Pancreas (tissue), 10 donors: ENCODE data around the gene PSMC3IP. TPM values are rescaled to one million over a fixed set of nuclear protein-coding genes. Genes with fewer than 3 reads are reported as not detected.

Experiments used
- ATAC-seq, 4 donors: fragments of 200-7000 bp; cut with Tn5 transposase; one replicate each; pipeline versions ENCODE4 v1.8.0 to v1.9.1; 2020; ENCODE audit warnings: mild to moderate bottlenecking in 4 of 4, moderate library complexity in 4 of 4
- DNase-seq, 6 donors: peaks; one replicate each; pipeline ENCODE4 v3.0.0-alpha.2; 2020
- FAIRE-seq: peaks from 2 replicates; lab custom pipeline; 2012; peaks lifted over from hg19 to GRCh38; lab: Jason Lieb, UNC
- H3K27ac ChIP-seq, 4 donors: fragments of 200-600 bp; sonication (generic); 1 replicate in 3 of 4; 2 replicates in 1 of 4; pipeline versions ENCODE4 v1.5.0 to v1.8.0; 2020
- H3K27me3 ChIP-seq, 4 donors: fragments of 200-600 bp; one replicate each; pipeline ENCODE4 v1.8.0; 2021
- H3K36me3 ChIP-seq, 3 donors: fragments of 200-600 bp; sonication (generic) in 1 of 3; one replicate each; pipeline versions ENCODE4 v1.5.0 to v1.8.0; 2020 to 2021
- H3K4me1 ChIP-seq, 3 donors: fragments of 200-600 bp; one replicate each; pipeline ENCODE4 v1.8.0; 2021
- H3K4me3 ChIP-seq, 4 donors: fragments of 200-600 bp; sonication (generic) in 2 of 4; one replicate each; pipeline versions ENCODE4 v1.5.0 to v1.8.0; 2020 to 2021
- H3K9me3 ChIP-seq, 4 donors: fragments of 200-600 bp; one replicate each; pipeline ENCODE4 v1.8.0; 2021
- CTCF ChIP-seq, 4 donors: fragments of 200-600 bp; sonication (generic) in 3 of 4; IDR thresholded peaks; one replicate each; pipeline versions ENCODE4 v1.5.0 to v1.8.0; 2021; ENCODE audit warnings: antibody characterized with exemption in 4 of 4
- WGBS, 2 donors: extraction: QIAGEN DNeasy Blood & Tissue Kit; methylation state at CpG; one replicate each; pipeline ENCODE4 v1.1.7; 2013; 5-methylcytosine and 5-hydroxymethylcytosine counted together
- intact Hi-C, 3 donors: fragments of 100-400 bp; cut with DNase I; formaldehyde crosslinking; loops; one replicate each; pipeline versions ENCODE4 v1.11.1 to v1.14.2; 2022
- polyA plus RNA-seq, 2 donors: library from polyadenylated mRNA; stranded (reverse); fragments of 200-250 nt; gene quantifications; one replicate each; pipeline ENCODE4 v1.2.3, GENCODE V29; 2013
- total RNA-seq, 6 donors: library from RNA; stranded (reverse); fragmentation: NEBNext Ultra II Directional in 4 of 6; extraction: Animal tissue kit (Norgen Biotek cat#: 25700) in 4 of 6; gene quantifications; one replicate each; pipeline versions ENCODE4 v1.2.1 to v1.2.4, GENCODE V29; 2021 to 2023
- donor health status: healthy with polysubstance abuse.
- donor health status: DM: no; HTN: no; CAD: no; lungs with moderate emphysema.
- donor health status: DM: no; HTN: no; CAD: no.
- donor health status: control.
- donor health status: control.
- donor health status: Bipolar disorder and iron deficiency.
- donor health status: DM: yes; HTN: yes; CAD: no.
- donor health status: DM: no; HTN: no; CAD: no.
- donor health status: DM: no; HTN: no; CAD: no.
- donor health status: DM: yes; HTN: yes; CAD: no.

The PSMC3IP gene
- total and polyA plus RNA-seq, 8 donors = 1.0 to 7.0 (median 2.4) TPM

- Histone ChIP-seq H3K9me3 (no peaks in the 10 kb centered on the region), H3K4me3 (peak within 1 kb of the TSS; percentile 51 to 76 (median 64)), H3K36me3 (peaks cover 0 to 19% (median 0%) of the 10 kb centered on the region in 3 donors), H3K27ac (peak within 1 kb of the TSS; percentile 58 to 92 (median 76)), H3K4me1 (peaks cover 4 to 35% (median 16%) of the 10 kb centered on the region in 3 donors), H3K27me3 (no peaks in the 10 kb centered on the region)
- FAIRE-seq (peak; percentile 41), DNase-seq (peak; percentile 98 to 100 (median 99)), ATAC-seq (peak; percentile 93 to 97 (median 95))
- TF ChIP-seq CTCF (IDR thresholded peaks at IDR 0.05) = no peak
- intact Hi-C loops = no loop called here
- 0 to 1% methylated on average over 37 to 66 of the region's 66 CpGs for WGBS, 2 donors
Measured at GRCh38 chr17:42609182-42609813, 31.8 kb upstream of the PSMC3IP start, which contains the start of the genes RETREG3 and TUBG1. TSS of gene RETREG3 (minus strand) at chr17:42609374. CDS start at chr17:42609324, 50 bp downstream. TSS of gene TUBG1 (plus strand) at chr17:42609683. CDS start at chr17:42609738, 55 bp downstream.

- Histone ChIP-seq H3K4me1 (peaks cover 4 to 35% (median 16%) of the 10 kb centered on the region in 3 donors), H3K4me3 (peak overlapping the region; percentile 51 to 76 (median 64)), H3K36me3 (peaks cover 0 to 11% (median 0%) of the 10 kb centered on the region in 3 donors), H3K27ac (peak overlapping the region; percentile 58 to 92 (median 76)), H3K27me3 (no peaks in the 10 kb centered on the region), H3K9me3 (no peaks in the 10 kb centered on the region)
- WGBS, 2 donors = 0 to 1% methylated on average over 28 to 30 of the region's 30 CpGs
- FAIRE-seq (no peak), ATAC-seq (peak; percentile 47 to 76 (median 71)), DNase-seq (peak in 1 of 6 donors; percentile 59)
- intact Hi-C loops = no loop called here
- no peak for TF ChIP-seq CTCF (IDR thresholded peaks at IDR 0.05)
Measured at GRCh38 chr17:42608305-42609181, 31.0 kb upstream of the PSMC3IP start.

- intact Hi-C loops = no loop called here
- Histone ChIP-seq H3K36me3 (peaks cover 0 to 3% (median 0%) of the 10 kb centered on the region in 3 donors), H3K4me1 (peaks cover 4 to 35% (median 16%) of the 10 kb centered on the region in 3 donors), H3K4me3 (peak overlapping the region in 2 of 4 donors; percentile 59 to 76), H3K27me3 (no peaks in the 10 kb centered on the region), H3K27ac (no peak overlapping the region), H3K9me3 (no peaks in the 10 kb centered on the region)
- no peak for TF ChIP-seq CTCF (IDR thresholded peaks at IDR 0.05)
- ATAC-seq = no peak
- DNase-seq = no peak
- 24 to 32% methylated on average over 3 of the region's 3 CpGs for WGBS, 2 donors
- no peak for FAIRE-seq
Measured at GRCh38 chr17:42607769-42608168, 30.2 kb upstream of the PSMC3IP start.

- Histone ChIP-seq H3K9me3 (no peaks in the 10 kb centered on the region), H3K4me1 (peaks cover 4 to 25% (median 10%) of the 10 kb centered on the region in 3 donors), H3K27ac (no peak overlapping the region), H3K27me3 (no peaks in the 10 kb centered on the region), H3K4me3 (no peak overlapping the region), H3K36me3 (no peaks in the 10 kb centered on the region)
- no peak for ATAC-seq
- no peak for FAIRE-seq
- DNase-seq = no peak
- no peak for TF ChIP-seq CTCF (IDR thresholded peaks at IDR 0.05)
- intact Hi-C loops = no loop called here
- 86 to 90% methylated on average over 7 of the region's 7 CpGs for WGBS, 2 donors
Measured at GRCh38 chr17:42603318-42603717, 25.8 kb upstream of the PSMC3IP start.
